GM10266 (cell line): ENCODE measurements around the gene ZNF544.

ENCODE experiments used
- DNase-seq: peaks from one replicate; pipeline ENCODE4 v3.0.0; 2012; ENCODE audit errors: extremely low spot score
- CTCF ChIP-seq: IDR thresholded peaks from 2 replicates; pipeline ENCODE4 v1.5.1; 2012; ENCODE audit warnings: mild to moderate bottlenecking, low read depth; ENCODE audit not compliant: control insufficient read depth, insufficient read depth; ENCODE audit errors: missing control alignments

ZNF544 gene

GRCh38 chr19:58284199-58284598 is 55.5 kb downstream of the ZNF544 start:
- DNase-seq, result no peak
- TF ChIP-seq CTCF, result no peak

- DNase-seq, result no peak
- TF ChIP-seq CTCF, result no peak
Measured at GRCh38 chr19:58291943-58292342, 63.2 kb downstream of the ZNF544 start.

GRCh38 chr19:58294743-58295374 is 66.1 kb downstream of the ZNF544 start:
- TF ChIP-seq CTCF, result no peak
- DNase-seq, result no peak

- no peak for DNase-seq
- no peak for TF ChIP-seq CTCF
Measured at GRCh38 chr19:58296104-58296503, 67.4 kb downstream of the ZNF544 start.

- no peak for DNase-seq
Measured at GRCh38 chr19:58300620-58301019, 71.9 kb downstream of the ZNF544 start.

GRCh38 chr19:58304255-58304654 is 75.5 kb downstream of the ZNF544 start:
- no peak for TF ChIP-seq CTCF
- DNase-seq, result no peak

More at GRCh38 chr19:58300620-58301019, 71.9 kb downstream of the ZNF544 start:
- TF ChIP-seq CTCF, result no peak

GRCh38 chr19:58304748-58305064 is 76.0 kb downstream of the ZNF544 start:
- TF ChIP-seq CTCF, result no peak
- DNase-seq, result no peak
